Activated CD4-positive, alpha-beta T cell treated with anti-CD3 and anti-CD28 coated beads for 36 hours (primary cell): Measurements from ENCODE around the gene CD9. TPM values are rescaled to one million over a fixed set of nuclear protein-coding genes. Genes with fewer than 3 reads are reported as not detected.

Experiments used
- total RNA-seq, 2 experiments: library from RNA; stranded (reverse); gene quantifications; one replicate each; pipeline ENCODE4 v1.2.3, GENCODE V29; 2021

The CD9 gene
- total RNA-seq, 2 experiments from 2014 or later: 11.5 to 12.8 TPM

Other genes starting within 250 kb of the CD9 start
- gene VWF, start 75.7 kb upstream of the CD9 start, total RNA-seq: under 1 TPM in 1 of 2 experiments, not detected in 1; 0.07 TPM
- not detected for gene PLEKHG6, start 110.3 kb downstream of the CD9 start, total RNA-seq
- 10 to 100 TPM; 42.1 to 58.7 TPM for gene TNFRSF1A, start 141.7 kb downstream of the CD9 start, total RNA-seq
- gene SCNN1A, start 175.2 kb downstream of the CD9 start, total RNA-seq: under 1 TPM in 1 of 2 experiments, not detected in 1; 0.05 TPM
- gene LTBR, start 183.8 kb downstream of the CD9 start, total RNA-seq: 1 to 10 TPM in 1 of 2 experiments, under 1 TPM in 1; 0.57 to 1.1 TPM
- gene CD27, start 244.6 kb downstream of the CD9 start, total RNA-seq: 100 to 1,000 TPM in 1 of 2 experiments, 10 to 100 TPM in 1; 85.4 to 116 TPM